ENCODE data around the gene SLC4A1.

DNA sequence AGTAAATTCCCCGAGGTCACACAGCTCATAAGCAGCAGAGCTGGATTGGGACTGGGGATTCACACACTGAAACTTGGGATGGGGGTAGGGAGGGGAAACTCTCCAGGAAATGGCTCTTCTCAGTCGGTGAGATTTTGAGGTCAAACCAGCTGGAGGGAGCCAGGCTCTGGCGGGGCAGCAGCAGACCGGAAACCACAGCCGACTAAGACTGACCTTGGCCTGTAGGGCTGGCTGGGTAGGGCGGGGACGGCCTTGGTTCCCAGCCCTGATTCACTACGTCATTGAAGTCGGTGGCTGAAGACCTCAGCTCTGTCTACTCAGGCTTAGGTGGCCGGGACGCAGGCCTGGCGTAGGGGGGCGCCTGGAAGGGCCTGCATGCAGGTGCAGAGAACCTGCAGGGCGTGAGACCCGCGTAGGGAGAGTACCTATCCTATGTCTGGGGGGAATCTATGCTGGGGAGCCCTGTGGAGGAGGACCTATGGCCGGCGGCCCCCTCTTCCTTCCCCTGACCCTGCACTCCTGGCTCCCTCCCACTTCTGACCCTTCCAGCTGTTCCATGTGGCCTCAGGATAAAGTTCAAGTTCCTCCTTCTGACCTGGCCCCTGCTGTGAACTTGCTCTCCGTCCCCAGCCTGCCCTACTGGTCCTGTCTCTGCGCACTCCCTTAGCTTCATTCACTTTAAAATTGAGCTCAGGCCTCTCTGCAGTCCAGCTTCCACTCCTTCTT, 11.9 kb upstream of the SLC4A1 start:
- TF ChIP-seq, protein P1, sequence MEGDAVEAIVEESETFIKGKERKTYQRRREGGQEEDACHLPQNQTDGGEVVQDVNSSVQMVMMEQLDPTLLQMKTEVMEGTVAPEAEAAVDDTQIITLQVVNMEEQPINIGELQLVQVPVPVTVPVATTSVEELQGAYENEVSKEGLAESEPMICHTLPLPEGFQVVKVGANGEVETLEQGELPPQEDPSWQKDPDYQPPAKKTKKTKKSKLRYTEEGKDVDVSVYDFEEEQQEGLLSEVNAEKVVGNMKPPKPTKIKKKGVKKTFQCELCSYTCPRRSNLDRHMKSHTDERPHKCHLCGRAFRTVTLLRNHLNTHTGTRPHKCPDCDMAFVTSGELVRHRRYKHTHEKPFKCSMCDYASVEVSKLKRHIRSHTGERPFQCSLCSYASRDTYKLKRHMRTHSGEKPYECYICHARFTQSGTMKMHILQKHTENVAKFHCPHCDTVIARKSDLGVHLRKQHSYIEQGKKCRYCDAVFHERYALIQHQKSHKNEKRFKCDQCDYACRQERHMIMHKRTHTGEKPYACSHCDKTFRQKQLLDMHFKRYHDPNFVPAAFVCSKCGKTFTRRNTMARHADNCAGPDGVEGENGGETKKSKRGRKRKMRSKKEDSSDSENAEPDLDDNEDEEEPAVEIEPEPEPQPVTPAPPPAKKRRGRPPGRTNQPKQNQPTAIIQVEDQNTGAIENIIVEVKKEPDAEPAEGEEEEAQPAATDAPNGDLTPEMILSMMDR (IDR thresholded peaks at IDR 0.05) = no peak
- TF ChIP-seq POLR2A (IDR thresholded peaks at IDR 0.05) = no peak

Measured in breast epithelium (tissue), 3 donors.